B cell (primary cell): ENCODE data around the gene SIGLEC7.

Experiments used
- EZH2 ChIP-seq: IDR thresholded peaks from 2 replicates; pipeline ENCODE4 v1.6.1; 2012; ENCODE audit warnings: borderline replicate concordance, low read depth, mild to moderate bottlenecking, moderate library complexity, low read length; ENCODE audit not compliant: insufficient read depth, poor library complexity, severe bottlenecking
- TF ChIP-seq, protein P1 (sequence below): fragments of 200-600 bp; IDR thresholded peaks from one replicate; pipeline ENCODE4 v1.8.0; 2022; ENCODE audit warnings: antibody characterized with exemption, mild to moderate bottlenecking

DNA sequence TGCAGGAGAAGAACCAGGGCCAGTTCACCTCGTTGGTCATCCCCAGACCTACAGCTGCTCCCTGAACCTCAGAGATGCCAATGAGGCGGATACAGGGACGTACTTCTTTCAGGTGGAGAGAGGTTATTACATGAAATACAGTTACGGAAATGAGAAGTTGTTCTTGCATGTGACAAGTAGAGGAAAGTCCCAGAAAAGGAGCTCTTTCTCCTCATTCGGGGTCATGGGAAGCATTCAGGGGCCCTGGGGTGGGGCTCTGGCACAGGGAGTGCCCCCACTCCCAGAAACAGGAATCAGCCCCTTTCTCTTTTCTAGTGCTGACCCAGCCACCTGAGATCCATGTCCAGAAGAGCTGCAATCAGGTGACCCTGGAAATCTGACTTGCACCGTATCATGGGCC, 21.9 kb upstream of the SIGLEC7 start:
- TF ChIP-seq, protein P1, sequence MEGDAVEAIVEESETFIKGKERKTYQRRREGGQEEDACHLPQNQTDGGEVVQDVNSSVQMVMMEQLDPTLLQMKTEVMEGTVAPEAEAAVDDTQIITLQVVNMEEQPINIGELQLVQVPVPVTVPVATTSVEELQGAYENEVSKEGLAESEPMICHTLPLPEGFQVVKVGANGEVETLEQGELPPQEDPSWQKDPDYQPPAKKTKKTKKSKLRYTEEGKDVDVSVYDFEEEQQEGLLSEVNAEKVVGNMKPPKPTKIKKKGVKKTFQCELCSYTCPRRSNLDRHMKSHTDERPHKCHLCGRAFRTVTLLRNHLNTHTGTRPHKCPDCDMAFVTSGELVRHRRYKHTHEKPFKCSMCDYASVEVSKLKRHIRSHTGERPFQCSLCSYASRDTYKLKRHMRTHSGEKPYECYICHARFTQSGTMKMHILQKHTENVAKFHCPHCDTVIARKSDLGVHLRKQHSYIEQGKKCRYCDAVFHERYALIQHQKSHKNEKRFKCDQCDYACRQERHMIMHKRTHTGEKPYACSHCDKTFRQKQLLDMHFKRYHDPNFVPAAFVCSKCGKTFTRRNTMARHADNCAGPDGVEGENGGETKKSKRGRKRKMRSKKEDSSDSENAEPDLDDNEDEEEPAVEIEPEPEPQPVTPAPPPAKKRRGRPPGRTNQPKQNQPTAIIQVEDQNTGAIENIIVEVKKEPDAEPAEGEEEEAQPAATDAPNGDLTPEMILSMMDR: no peak
- TF ChIP-seq EZH2: no peak
